Lung microvascular endothelial cell (primary cell): ENCODE results near the gene TRERF1. TPM values are rescaled to one million over a fixed set of nuclear protein-coding genes. Genes with fewer than 3 reads are reported as not detected.

Experiments used
- DNase-seq, 2 donors: peaks; one replicate each; pipeline versions ENCODE4 v3.0.0 to v3.0.0-alpha.2; 2010; ENCODE audit warnings: low read depth in 2 of 2
- total RNA-seq: library from RNA; depleted of rRNA; stranded (reverse); fragments of >200 nt; gene quantifications from 2 replicates; pipeline ENCODE4 v1.2.1, GENCODE V29; 2014

The TRERF1 gene
- total RNA-seq, 1 donor from 2014 or later = not detected

DNA sequence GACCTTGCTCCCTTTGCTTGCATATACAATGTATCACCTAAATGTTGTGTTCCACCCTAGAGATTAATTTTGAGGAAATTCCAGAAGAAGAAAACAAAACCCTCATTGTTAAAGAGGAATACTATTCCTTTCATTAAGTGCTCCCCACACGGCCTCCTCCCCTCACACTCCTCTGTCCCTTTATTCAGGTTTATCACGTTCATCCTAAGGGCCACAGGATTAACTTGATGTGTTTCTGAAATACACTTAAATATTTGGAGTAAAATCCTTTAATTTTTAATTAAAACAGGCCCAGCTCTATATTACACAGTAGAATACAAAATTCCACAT lies 144.6 kb downstream of the TRERF1 start:
- DNase-seq = no peak

DNA sequence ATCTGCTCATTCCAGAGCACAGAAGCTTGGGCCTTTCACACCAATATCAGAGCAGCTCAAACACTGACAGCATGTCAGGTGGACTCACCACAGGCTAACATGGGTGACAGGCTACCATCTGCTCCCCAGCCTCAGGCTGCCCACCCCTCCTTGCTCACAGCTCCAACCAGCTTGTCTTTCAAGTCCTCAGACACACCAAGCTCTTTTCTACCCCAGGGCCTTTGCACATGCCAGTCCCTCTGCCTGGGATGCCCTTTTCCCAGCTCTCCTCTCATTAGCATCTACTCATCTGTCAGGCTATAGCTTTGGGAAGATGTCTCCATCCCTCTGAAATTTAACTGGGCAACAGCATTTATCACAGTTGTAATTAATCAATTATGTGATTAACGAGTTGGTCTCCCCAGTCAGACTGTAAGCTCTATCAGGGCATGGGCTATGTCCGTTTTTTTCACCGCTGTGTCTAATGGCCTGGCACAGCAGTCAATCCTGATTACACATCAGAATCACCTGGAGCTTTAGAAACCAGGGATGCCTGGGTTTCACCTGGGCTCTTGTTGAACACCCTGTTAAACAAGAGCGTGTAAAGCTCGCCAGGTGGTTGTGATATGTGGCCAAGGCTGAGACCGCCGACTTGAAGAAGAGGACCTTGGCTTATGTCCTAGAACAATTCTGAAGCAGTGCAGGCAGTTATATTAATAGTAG lies 145.1 kb downstream of the TRERF1 start:
- no peak for DNase-seq

DNA sequence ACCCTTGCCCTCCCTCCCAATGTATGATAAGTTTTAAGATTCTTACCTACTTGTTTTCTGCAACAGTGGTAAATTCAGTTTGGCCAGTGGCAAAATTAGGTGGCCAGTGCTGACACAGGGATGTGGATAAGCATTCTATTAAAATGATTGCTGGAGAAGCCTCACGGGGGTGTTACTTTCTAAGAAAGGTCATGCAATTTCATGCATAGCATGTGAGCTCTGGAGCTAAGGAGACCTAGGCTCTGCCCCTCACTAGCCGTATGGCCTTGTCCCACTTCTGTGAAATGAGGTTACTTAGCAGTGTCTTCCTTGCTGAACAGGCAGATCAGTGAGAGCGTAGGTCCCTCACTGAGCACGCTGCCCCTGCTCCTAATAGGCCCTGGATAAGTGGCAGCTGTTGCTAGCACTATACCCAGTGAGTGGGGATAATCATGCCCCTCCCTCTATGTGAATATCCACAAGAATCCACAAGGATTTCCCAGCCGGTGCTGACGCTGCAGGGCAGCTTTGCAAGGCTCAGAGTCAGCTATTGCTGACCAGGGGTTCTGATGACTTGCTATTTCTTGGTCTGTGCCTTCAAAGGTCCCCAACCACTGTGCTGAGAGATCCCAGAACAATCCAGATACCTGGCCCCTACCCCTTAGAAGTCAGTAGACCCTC lies 147.5 kb downstream of the TRERF1 start:
- no peak for DNase-seq

DNA sequence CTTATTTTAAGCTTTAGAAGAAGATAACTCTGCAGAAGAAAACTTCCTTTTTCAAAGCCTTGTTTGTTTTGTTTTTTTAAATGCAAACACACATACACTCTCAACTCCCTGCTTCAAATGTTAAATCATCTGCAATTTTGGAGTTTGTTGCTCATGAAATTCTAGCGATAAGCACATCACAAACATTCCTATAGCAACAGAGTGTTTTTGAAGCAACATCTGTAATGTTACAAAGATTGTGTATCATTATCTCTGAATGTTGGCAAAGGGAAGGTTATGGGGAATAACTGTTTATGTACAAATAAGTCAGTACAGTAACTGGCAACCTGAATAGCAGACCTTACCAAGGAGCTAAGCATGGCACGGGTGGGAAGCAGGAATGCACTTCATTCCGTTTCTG lies 149.3 kb downstream of the TRERF1 start:
- DNase-seq = no peak

DNA sequence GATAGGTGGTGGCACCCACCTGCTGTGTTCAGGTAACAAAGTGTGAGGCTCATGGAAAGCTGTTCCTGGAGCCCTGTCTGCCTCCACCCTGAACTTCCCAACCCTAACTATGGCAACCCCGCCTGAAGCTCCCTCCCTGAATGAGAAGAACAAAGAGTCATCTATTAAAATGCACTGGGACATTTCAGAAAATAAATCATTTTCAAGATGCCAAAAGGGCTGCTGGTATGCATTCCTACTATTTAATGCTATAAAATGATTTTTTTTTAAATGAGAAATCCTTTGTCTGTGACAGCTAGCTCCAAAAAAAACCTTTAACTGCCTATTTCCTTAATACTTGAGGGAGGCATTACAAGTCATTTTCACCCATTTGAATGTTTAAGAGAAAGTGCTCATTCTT lies 149.7 kb downstream of the TRERF1 start:
- no peak for DNase-seq

DNA sequence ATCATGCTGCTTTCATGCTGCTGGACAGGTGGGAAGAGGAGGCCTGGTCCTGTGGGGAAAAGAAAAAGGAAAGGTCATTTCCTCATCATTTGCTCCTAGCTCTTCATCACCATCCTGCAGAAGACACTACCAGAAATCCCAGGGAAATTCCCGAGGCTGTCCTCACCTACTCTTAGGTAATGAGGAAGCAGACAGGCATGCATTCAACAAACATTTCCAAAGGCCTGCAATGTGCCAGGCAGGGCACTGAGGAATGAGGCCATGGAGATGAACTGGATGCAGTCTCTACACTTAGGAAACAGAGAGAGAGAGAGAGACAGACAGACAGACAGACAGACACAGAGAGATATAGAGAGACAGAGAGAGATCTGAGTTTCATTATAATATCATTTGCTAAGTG lies 151.0 kb downstream of the TRERF1 start:
- DNase-seq = no peak

DNA sequence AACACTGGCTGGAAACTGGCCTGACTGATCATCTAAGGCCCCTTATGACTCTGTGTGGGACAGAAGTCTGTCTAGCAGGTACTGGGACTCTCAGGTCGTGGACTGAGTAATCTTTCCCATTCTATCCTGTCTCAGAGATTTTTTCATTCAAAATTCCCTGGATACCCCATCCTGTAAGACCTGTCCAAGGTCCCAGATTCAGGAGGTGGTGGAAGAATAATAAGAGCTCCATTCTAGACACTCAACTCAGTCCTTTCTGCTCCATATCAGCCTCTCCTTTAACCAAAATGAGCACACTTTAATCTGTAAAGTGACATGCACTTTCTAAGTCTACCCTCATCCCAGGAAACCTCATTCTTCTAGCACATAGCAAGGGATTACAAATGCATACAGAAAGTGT lies 151.5 kb downstream of the TRERF1 start:
- DNase-seq = no peak

DNA sequence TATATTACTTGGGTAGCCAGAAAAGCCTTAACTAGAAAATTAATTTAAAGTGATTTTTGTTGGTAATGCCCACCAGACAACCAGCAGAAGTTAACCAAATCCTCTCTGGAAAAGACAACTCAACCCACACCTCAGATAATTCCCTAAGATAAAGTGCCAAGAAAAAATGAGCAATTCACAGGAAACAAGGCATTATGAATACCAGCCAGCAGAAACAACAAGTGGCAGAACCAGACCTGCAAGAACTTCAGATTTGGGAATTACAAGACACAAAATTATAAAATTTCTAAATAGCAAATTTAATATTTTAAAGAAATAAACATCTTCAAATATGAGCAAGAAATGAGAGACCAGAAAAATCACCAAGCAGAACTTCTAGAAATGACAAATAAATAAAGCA lies 154.1 kb downstream of the TRERF1 start:
- DNase-seq = no peak

DNA sequence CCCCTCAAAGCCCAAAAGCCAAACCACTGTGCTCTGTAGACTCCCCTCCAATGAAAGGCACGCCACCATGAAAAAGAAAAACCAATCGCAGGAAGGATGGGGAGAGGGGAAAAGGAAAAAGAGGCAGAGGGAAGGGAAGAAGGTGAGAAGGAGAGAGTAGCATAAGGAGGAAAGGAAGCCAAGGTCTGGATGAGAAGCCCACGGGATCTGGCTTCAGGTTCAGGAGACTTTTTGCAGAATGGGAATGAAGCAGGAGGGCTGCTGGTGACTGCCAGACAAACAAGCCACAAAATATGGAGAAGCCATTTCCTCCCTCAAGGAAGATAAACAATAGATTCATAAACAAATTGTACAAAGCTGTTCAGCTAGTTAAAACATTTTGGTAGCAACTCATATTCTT lies 155.1 kb downstream of the TRERF1 start:
- no peak for DNase-seq

DNA sequence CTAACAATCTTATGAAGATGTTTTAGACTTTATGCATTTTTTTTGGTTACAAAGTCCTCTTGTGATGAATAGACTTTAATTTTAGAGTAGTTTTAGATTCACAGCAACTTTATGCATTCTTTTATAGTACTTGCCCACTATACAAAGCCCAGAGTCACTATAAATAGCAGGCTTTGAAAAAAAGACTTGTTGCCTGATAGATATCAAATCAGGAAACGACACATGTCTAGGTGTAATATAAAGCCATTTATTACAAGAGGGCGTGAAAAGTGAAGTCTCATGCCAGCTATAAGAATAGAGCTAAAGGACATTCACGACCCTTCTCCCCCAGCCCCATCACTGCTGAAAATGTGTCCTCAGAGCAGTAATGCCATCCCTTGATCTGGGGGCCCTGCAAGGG lies 156.0 kb downstream of the TRERF1 start:
- no peak for DNase-seq

DNA sequence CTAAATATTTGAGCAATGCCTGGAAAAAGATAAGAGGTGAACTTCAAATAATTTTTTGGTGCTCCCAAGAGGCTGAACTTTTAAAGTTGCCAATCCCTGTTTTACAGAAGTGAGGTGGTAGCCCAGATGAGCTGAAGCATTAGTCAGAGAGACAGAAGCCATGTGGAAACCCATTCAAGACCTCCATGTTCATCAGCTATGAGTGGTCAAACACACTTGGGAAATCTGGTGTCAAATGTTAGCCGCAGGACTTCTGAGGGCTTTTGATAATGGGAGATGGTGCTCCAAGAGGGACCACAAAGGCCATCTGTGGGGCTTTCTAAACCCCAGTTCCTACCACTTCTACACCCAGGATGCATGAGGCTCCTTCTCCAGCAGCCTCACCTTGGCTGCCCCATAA lies 156.5 kb downstream of the TRERF1 start:
- DNase-seq = no peak

DNA sequence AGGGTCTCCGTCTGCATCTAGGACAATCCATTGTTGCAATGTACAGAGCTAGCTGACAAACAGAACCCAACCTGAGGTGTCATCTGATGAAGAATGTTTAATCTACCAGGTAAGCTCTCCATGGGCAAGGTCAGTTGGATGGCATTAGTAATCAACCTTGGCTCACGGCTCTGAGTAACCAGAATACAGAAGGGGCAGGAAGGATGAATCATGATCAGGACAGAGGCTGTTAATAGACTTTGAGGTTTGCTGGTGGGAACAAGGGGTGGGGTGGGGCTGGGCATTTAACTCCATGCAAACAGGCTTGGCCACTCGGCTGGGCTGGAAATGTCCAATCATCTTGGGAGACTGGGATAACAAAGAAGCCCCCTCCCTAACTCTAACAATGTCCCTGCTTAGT lies 157.0 kb downstream of the TRERF1 start:
- DNase-seq = peak; percentile 7 to 88

DNA sequence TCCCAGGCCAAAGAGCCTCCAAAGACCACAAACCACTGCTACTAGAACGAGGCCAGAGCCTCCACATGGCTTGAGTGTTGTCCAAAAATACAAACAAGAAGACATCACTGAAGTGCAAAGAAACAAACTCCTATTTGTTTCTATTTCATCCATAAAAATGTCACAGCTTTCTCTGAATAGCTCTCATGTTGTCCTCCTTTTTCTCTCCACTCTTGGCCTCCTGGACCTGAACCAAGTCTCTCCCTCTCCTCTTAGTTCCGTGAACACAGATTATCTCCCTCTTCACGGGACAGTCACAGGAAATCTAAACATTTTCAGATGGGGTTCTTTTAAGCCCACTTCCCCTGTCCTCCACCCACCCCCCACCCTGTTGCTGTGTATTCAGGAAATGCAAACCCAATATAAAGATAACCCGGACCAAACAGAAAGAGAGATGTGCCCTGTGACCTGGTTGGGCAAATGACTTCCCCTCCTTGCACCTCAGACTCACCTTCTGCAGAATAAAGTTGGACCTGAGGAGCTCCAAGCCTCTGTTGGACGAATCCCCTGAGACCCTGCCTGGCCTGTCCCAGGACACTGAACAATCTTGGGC lies 158.2 kb downstream of the TRERF1 start:
- DNase-seq = no peak

DNA sequence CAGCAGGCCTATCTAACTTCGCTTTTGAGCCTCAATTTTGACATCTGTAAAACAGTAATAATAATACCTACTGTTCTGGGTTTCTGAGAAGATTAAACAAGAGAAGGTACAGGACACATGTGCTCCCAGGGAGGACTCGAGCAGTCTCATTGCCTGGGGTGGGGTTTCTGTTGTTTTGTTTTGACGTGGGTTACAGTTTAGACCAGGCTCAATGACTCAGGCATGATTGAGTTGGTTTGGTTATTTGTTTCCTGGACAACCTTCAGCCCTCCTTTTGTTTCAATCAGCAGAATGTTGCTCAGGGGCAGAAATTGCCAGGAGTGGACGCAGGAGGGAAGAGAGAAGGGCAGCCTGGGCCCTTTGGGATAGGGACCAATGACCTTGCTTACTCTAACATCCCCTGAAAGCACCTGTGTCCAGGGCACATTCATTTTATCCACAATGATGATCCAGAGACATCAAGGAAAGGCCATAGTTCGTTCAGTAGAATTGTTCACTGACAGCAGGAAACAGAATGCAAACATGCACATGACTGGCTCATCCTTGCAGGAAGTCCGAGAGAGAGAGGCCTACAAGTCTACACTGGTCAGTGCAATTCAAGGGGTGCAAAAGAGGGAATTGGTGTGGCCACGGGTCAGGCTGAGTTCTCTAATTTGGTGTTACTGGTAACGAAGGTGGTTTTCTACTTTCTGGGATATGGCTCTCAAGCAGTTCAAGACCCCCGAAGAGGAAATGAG lies 159.6 kb downstream of the TRERF1 start:
- peak; percentile 15 to 91 for DNase-seq

DNA sequence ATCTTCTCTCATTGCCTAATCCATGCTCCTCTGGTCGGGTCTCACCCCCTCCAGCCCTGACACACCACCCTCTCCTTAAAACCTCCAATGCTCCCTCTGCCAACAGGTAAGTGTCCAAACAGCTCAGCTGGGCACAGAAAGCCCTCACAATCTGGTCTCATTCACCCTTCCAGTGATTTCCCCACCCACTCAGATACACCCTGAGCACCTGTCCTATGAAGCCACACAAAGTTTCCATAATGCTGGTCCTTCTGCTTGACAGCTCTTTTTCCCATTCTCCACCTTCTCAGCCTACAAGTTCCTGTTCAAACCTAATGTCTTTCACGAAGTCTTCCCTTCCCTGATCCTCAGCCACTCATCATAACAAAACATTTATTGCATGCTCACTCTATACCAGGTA lies 164.0 kb downstream of the TRERF1 start:
- DNase-seq = no peak

DNA sequence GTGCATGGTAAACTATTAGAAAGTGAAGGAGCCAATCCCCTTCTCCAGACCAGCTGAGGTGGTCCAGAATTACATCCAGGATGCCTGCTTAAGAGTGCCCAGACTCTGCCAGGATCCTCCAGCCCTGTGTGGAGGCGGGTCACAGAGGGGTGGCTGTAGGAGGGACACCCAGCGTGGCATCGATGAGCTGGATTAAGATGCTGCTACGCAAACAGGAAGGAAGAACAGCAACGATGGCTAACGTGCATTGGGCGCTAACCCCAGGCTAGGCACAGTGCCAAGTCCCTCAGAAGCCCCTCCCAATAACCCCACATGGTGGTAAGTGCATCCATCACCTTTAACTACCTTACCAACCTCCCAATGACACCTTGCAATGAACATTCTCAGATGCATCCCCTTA lies 170.2 kb downstream of the TRERF1 start:
- DNase-seq = no peak

DNA sequence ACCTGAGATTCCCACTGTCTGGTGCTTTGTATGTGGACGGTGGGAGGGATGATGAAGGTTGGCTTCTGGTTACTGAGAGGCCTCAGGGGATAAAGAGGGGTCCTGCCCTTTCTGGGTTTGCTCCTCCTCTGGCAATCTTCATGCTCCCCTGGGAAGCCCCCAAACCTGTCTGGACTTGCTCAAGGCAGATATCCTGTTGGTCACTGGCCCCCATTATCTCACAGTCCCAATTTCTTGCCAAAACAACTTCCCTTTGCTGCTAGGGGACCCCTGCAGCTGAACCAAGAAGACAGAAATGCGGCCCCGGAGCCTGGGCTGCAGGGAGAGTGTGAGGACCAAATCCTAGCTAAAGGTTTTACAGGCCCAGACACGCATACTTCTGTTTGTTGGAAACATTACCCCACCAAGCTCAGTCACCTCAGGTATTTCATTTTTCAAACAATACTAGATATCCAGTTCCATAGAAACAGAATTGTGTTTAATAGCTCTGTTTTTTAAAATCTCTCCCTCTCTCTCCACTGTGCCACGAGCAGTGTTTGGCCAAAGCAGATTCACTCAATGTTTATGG lies 170.7 kb downstream of the TRERF1 start:
- no peak for DNase-seq

DNA sequence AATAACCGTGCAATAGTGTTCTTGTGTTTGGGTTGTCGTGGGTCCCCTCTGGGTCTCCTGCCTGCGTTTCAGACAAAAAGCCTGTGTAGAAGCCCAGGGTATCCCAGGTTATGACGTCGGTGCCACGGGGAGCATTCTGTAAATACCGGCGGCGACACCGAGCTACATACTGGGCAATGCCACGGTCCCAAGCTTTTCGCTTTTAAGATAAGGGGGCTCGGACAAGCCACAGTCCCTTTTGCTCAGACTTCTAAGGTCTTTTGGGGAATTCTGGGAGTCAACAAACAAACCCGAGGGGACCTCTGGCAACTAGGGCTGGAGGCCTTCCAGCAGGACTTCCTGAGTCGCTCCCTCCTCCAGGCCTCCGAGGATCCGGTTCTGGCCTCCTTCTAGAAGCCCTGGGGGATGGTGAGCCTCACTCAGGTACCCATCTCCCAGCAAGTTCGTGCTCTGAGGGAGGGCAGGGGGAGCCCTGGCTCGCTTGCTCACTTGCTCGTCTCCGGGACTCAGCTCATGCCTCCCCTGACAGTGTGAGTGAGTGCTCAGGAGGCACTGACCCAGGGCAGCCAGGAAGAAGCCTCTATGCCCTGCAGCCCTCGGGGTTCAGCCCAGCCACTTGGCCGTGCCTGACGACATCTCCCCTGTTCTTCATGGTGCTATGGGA lies 171.6 kb downstream of the TRERF1 start:
- peak in 1 of 2 donors; percentile 62 for DNase-seq

DNA sequence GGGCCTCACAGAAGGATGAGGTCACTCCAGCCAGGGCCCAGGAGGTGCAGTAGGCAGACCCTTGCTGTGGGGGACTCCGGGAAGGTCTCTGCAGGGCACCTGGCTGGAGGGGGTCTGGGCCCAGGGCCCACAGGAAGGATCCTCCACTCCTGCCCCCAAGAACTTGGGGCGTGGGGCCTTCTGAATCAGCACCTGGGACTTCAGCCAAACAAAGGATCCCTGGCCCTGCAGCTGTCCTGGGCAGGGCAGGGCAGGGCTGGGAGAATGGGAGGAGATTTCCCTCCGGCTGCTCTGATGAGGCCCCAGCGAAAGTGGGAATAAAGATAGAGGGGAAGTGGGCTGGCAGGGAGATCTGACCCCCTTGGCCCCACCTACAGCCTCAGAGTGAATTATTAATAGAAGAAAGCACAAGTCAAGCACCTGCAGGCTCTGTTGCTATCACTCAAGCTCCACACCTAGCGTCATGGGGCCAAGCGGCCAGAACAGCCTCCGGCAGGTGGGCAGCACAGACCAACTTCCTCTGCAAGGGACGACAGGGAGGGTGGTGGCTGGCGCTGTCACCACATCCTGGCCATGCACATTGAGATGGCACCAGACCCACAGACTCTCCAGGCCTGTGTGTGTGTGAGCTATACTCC lies 172.5 kb downstream of the TRERF1 start:
- DNase-seq = peak in 1 of 2 donors; percentile 48

DNA sequence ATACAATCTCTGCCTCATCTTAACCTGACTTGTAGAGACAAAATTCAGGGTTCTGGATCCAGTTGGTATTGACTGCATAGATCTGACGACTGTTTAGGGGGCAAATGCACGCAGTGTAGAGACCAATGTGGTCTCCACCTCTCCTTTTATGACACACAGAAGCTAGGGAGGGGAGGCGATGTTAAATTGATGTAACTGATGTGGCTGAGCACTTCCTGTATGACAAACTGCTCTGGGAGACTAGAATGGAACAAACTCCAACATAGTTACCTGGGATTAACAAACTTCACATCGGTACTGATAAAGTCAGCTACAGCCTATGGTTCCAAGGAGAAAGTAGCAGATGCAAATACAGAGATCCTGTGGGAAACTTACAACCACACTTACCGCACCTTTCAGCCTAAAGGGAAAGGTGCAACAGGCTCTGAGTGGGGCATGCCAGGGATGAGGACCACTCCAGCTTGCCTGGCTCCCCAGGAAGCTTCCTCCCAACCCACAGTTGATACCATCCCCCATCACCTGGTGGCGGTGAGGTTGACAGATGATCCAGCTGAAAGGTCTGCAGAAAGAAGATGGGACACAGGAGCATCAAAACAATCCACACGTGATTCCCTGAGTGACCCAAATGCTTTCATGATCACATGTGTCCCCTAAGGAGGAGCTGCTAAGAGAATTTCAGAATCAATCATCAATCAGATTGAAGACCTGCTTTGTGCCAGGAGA lies 173.4 kb downstream of the TRERF1 start:
- no peak for DNase-seq
